ENCODE data around the gene NLRP11.

The NLRP11 gene

GRCh38 chr19:55830656-55831055 is 1.1 kb downstream of the NLRP11 start:
- no peak overlapping the region for H3K4me3 ChIP-seq
- TF ChIP-seq CTCF (IDR thresholded peaks at IDR 0.05), result no peak
- DNase-seq (ENCODE audit: low spot score), result no peak
- no peak overlapping the region for H3K27ac ChIP-seq

GRCh38 chr19:55820037-55820436 is 11.8 kb downstream of the NLRP11 start:
- Histone ChIP-seq H3K4me3 (no peak overlapping the region), H3K27ac (no peak overlapping the region)
- no peak for DNase-seq (ENCODE audit: low spot score)
- no peak for TF ChIP-seq CTCF (IDR thresholded peaks at IDR 0.05)

- DNase-seq (ENCODE audit: low spot score), result no peak
- Histone ChIP-seq H3K4me3 (no peak overlapping the region), H3K27ac (no peak overlapping the region)
- no peak for TF ChIP-seq CTCF (IDR thresholded peaks at IDR 0.05)
Measured at GRCh38 chr19:55813906-55814305, 17.9 kb downstream of the NLRP11 start.

GRCh38 chr19:55812449-55812848 is 19.4 kb downstream of the NLRP11 start:
- no peak for DNase-seq (ENCODE audit: low spot score)
- Histone ChIP-seq H3K4me3 (no peak overlapping the region), H3K27ac (no peak overlapping the region)
- TF ChIP-seq CTCF (IDR thresholded peaks at IDR 0.05), result no peak

- DNase-seq (ENCODE audit: low spot score), result no peak
- H3K4me3 ChIP-seq, result no peak overlapping the region
- no peak overlapping the region for H3K27ac ChIP-seq
- TF ChIP-seq CTCF (IDR thresholded peaks at IDR 0.05), result no peak
Measured at GRCh38 chr19:55811340-55811739, 20.5 kb downstream of the NLRP11 start.

- H3K4me3 ChIP-seq, result no peak overlapping the region
- H3K27ac ChIP-seq, result no peak overlapping the region
- no peak for TF ChIP-seq CTCF (IDR thresholded peaks at IDR 0.05)
- no peak for DNase-seq (ENCODE audit: low spot score)
Measured at GRCh38 chr19:55809381-55810058, 22.3 kb downstream of the NLRP11 start.

GRCh38 chr19:55802281-55802680 is 29.5 kb downstream of the NLRP11 start:
- TF ChIP-seq CTCF (IDR thresholded peaks at IDR 0.05), result no peak
- Histone ChIP-seq H3K27ac (no peak overlapping the region), H3K4me3 (no peak overlapping the region)
- no peak for DNase-seq (ENCODE audit: low spot score)
